ENCODE data around the gene NUDCD3.

- TF ChIP-seq, protein P1, sequence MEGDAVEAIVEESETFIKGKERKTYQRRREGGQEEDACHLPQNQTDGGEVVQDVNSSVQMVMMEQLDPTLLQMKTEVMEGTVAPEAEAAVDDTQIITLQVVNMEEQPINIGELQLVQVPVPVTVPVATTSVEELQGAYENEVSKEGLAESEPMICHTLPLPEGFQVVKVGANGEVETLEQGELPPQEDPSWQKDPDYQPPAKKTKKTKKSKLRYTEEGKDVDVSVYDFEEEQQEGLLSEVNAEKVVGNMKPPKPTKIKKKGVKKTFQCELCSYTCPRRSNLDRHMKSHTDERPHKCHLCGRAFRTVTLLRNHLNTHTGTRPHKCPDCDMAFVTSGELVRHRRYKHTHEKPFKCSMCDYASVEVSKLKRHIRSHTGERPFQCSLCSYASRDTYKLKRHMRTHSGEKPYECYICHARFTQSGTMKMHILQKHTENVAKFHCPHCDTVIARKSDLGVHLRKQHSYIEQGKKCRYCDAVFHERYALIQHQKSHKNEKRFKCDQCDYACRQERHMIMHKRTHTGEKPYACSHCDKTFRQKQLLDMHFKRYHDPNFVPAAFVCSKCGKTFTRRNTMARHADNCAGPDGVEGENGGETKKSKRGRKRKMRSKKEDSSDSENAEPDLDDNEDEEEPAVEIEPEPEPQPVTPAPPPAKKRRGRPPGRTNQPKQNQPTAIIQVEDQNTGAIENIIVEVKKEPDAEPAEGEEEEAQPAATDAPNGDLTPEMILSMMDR (IDR thresholded peaks at IDR 0.05): no peak
- TF ChIP-seq POLR2A (IDR thresholded peaks at IDR 0.05) (no peak), POLR2AphosphoS5 (IDR thresholded peaks at IDR 0.05) (no peak)
Observed at GRCh38 chr7:44411306-44411705, 79.2 kb downstream of the NUDCD3 start.

Measured in suprapubic skin (tissue), 4 donors.